Measurements from ENCODE around the gene RITA1. TPM values are rescaled to one million over a fixed set of nuclear protein-coding genes. Genes with fewer than 3 reads are reported as not detected.

The RITA1 gene
- total RNA-seq, 1 donor from 2014 or later, result 11.0 TPM

GRCh38 chr12:113232089-113232839, 46.7 kb downstream of the RITA1 start:
- no peak for ATAC-seq

DNA sequence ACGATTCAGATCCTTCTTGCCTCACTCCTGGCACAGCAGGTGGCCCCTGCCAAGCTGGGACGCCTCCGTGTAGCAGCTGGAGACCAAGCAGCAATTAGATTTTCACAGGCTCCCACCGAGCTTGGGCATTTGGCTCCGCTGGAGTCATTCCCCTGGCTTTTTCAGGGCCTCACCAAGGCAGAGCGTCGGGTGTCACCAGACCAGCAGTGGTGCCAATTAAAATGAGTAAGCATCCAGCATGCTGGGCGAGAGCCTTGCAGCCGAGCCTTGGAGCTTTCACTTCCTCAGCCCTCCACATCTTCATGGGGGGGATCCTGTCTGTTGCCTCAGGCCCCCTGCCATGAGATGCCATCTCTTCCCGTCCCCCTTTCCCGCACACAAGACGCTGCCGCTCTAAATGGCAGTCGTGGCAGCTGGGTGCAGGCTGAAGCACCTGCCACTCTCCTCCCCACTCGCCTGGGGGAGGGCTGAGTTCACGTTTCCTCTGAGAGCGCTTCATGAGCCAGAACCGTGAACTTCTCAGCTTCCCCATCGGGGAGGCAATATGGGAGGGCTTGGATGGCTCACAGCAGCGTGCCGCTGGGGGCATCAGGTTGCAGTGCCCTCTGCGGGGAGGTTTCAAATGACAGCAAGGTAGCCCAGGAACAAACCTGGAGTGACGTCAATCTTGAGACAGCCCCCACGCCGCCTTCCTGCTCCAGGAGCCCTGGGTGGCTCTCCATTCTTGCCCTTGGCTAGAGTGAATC, 47.5 kb downstream of the RITA1 start:
- ATAC-seq, result no peak

DNA sequence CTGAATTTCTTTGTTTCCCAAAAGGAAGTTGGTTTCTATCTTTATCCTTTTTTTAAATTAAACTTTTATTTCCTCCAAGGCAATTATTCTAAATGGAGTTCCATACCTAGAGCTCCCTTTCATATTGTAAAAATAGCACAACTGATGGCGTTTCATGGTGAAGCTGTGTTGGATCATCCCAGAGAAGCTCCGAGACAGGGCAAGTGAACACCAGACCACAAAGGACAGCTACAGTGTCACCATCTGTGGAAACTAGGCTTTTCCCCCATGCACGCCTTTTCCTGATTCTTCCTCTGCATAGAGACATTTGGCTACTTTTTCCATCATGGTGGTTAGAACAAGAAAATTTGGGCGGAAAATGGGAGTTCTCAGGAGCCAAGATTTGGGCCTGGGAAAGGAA, 48.4 kb downstream of the RITA1 start:
- no peak for ATAC-seq

- no peak for ATAC-seq
Measured at GRCh38 chr12:113234483-113234882, 49.0 kb downstream of the RITA1 start.

- no peak for ATAC-seq
Measured at GRCh38 chr12:113235976-113236375, 50.5 kb downstream of the RITA1 start.

DNA sequence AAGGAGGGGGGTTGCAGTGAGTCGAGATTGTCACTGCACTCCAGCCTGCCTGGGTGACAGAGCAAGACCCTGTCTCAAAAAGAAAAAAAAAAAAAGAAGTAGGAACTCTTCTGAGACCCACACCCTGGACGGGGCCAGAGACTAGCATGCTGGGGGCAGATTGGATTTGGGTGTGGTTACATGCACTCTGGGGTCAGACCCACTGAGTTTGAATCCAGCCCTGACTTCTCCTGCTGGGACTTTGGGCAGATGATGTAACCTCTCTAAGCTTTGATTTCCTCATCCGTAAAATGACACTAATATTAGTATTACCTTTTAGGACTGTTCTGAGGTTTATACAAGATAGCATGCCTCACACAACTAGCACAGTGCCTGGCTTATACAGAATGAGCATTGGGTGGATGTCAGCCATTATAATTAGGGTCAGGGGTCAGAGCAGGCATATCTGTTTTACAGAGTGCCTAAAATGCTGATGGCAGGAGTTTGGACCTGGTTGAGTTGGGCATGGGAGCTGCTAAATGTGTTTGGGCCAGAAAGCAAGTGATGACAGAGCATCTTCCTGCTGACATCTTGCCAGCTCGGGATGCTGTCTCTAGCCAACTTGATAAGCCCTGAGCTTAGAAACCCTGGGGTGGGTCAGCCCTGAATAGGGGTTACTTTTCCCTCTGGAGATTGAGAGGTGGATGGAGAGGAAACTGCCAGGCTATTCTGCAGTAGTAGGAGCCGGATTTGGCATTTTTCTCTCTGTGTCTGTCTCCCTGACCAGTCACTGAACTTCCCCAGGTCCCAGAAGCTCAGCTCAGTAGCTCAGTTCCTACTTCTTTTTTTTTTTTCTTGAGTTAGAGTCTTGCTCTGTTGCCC, 51.2 kb downstream of the RITA1 start:
- ATAC-seq, result no peak

- ATAC-seq, result no peak
Measured at GRCh38 chr12:113237748-113238147, 52.2 kb downstream of the RITA1 start.

GRCh38 chr12:113238309-113238708, 52.8 kb downstream of the RITA1 start:
- no peak for ATAC-seq

GRCh38 chr12:113239288-113239771, 53.8 kb downstream of the RITA1 start:
- peak; percentile 78 for ATAC-seq

GRCh38 chr12:113239811-113240331, 54.4 kb downstream of the RITA1 start:
- ATAC-seq, result no peak

- ATAC-seq, result no peak
Measured at GRCh38 chr12:113240395-113240794, 54.9 kb downstream of the RITA1 start.

DNA sequence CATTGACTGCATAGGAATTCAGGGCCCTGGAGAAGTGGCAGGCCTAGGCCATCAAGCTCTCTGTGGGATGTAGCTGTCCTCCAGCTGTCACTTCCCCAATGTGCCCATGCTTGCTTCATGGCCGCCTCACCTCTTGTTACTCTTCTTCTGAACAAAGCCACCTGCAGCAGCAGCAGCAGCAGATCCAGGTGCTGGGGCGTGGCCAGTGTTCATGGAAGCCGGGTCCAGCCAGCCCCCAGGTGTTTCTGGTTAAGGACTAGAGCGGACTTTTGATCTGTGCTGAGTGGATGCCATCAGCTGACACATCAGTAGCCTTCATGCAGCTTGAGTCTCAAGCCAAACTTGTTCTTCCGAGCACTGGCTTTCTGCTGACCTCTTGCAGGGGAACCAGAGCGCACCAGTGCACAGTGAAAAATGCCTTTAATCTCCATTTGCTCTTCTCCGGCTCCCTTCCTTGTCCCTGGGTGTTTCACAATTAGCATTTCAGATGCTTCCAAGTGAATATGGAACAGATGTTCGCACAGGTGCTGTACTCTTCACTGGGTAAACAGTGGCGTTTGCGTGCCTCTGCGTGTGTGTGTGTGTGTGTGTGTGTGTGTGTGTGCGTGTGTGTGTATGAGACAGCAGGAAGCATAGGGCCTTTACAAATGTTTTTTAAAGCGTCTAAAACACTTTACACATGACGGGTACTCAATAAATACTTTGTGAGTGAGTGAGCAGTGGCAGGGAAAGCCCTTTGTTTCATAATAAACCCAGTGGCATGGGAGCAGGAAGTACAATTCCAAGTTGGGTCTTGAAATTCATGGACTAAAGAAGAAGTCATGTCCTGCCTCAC, 55.9 kb downstream of the RITA1 start:
- peak; percentile 55 for ATAC-seq

Other genes with a start within 250 kb of the RITA1 start
- 33.6 TPM for gene OAS3, start 247.2 kb upstream of the RITA1 start, total RNA-seq
- gene OAS2, start 207.2 kb upstream of the RITA1 start, total RNA-seq, result 20.6 TPM
- gene DTX1, start 129.0 kb upstream of the RITA1 start, total RNA-seq, result 0.68 TPM
- gene RASAL1, start 50.0 kb upstream of the RITA1 start, total RNA-seq, result 53.1 TPM
- gene CFAP73, start 36.0 kb upstream of the RITA1 start, total RNA-seq, result 0.20 TPM
- gene DDX54, start 243 bp upstream of the RITA1 start, total RNA-seq, result 46.6 TPM
- 35.2 TPM for gene TPCN1, start 35.7 kb downstream of the RITA1 start, total RNA-seq
- gene SLC8B1, start 149.4 kb downstream of the RITA1 start, total RNA-seq, result 16.8 TPM
- gene PLBD2, start 172.9 kb downstream of the RITA1 start, total RNA-seq, result 14.1 TPM
- gene SDS, start 218.2 kb downstream of the RITA1 start, total RNA-seq, result 0.20 TPM
- gene SDSL, start 236.7 kb downstream of the RITA1 start, total RNA-seq, result 2.3 TPM